Astrocyte of the cerebellum (primary cell): ENCODE data around the gene POLR3B.

Experiments used
- DNase-seq: peaks from one replicate; pipeline ENCODE4 v3.0.0-alpha.2; 2011; ENCODE audit warnings: low read depth
- H3K4me3 ChIP-seq: 2 replicates; pipeline ENCODE4 v1.5.1; 2011; ENCODE audit warnings: mild to moderate bottlenecking, low read depth, low read length, moderate library complexity
- CTCF ChIP-seq: IDR thresholded peaks from 2 replicates; pipeline ENCODE4 v1.5.1; 2012; ENCODE audit warnings: low read length, low read depth, moderate library complexity, mild to moderate bottlenecking; ENCODE audit errors: missing control alignments
- in situ Hi-C: cut with HindIII; loops from 2 replicates; pipeline ENCODE4 v1.10.0; 2017; ENCODE audit warnings: low sequenced_read_pairs

POLR3B gene

GRCh38 chr12:106490264-106490663 is 132.7 kb downstream of the POLR3B start:
- TF ChIP-seq CTCF = no peak
- H3K4me3 ChIP-seq = no peak overlapping the region
- in situ Hi-C loops = no loop called here
- DNase-seq = no peak

- TF ChIP-seq CTCF = no peak
- no peak overlapping the region for H3K4me3 ChIP-seq
- no peak for DNase-seq
- in situ Hi-C loops = no loop called here
Measured at GRCh38 chr12:106492857-106493256, 135.3 kb downstream of the POLR3B start.

- no peak for DNase-seq
- no peak for TF ChIP-seq CTCF
- in situ Hi-C loops = no loop called here
- H3K4me3 ChIP-seq = no peak overlapping the region
Measured at GRCh38 chr12:106493531-106493930, 136.0 kb downstream of the POLR3B start.

GRCh38 chr12:106495354-106495965 is 137.9 kb downstream of the POLR3B start:
- in situ Hi-C loops = no loop called here
- DNase-seq = no peak
- no peak overlapping the region for H3K4me3 ChIP-seq
- TF ChIP-seq CTCF = no peak

GRCh38 chr12:106498056-106498455 is 140.5 kb downstream of the POLR3B start:
- in situ Hi-C loops = no loop called here
- TF ChIP-seq CTCF = no peak
- DNase-seq = no peak
- no peak overlapping the region for H3K4me3 ChIP-seq

GRCh38 chr12:106499628-106500027 is 142.1 kb downstream of the POLR3B start:
- in situ Hi-C loops = no loop called here
- H3K4me3 ChIP-seq = no peak overlapping the region
- DNase-seq = no peak
- TF ChIP-seq CTCF = no peak
